Testis (tissue), 3 donors: ENCODE measurements around the gene RABGAP1L. TPM values are rescaled to one million over a fixed set of nuclear protein-coding genes. Genes with fewer than 3 reads are reported as not detected.
"Not testable (repeated sequence)": the region's sequence is repeated elsewhere in the genome, so short reads cannot be mapped to it uniquely, and the experiment has no call there.

Experiments used
- DNase-seq: peaks from one replicate; pipeline ENCODE4 v3.0.0-alpha.2; 2019
- H3K27ac ChIP-seq, 2 donors: fragments of 200-600 bp; sonication (generic); one replicate each; pipeline ENCODE4 v1.5.1; 2019
- H3K27me3 ChIP-seq: fragments of 200-600 bp; sonication (generic); one replicate; pipeline ENCODE4 v1.5.1; 2019
- H3K36me3 ChIP-seq: fragments of 200-600 bp; sonication (generic); one replicate; pipeline ENCODE4 v1.5.1; 2017; ENCODE audit warnings: low read depth; ENCODE audit errors: missing control alignments
- H3K4me1 ChIP-seq: fragments of 200-600 bp; sonication (generic); one replicate; pipeline ENCODE4 v1.5.1; 2019
- H3K4me3 ChIP-seq, 2 donors: fragments of 200-600 bp; sonication (generic); one replicate each; pipeline ENCODE4 v1.5.1; 2017 to 2019
- H3K9me3 ChIP-seq: fragments of 200-600 bp; sonication (generic); one replicate; pipeline ENCODE4 v1.5.1; 2017
- CTCF ChIP-seq, 3 experiments: fragments of 450-650 bp in 2 of 3; fragments of 200-600 bp in 1 of 3; sonication (generic) in 1 of 3; IDR thresholded peaks; one replicate each; pipeline ENCODE4 v1.5.1; 2016 to 2019; ENCODE audit warnings: antibody characterized with exemption in 3 of 3, mild to moderate bottlenecking in 2 of 3, moderate library complexity in 1 of 3
- POLR2A ChIP-seq: fragments of 450-650 bp; IDR thresholded peaks from one replicate; pipeline ENCODE4 v1.6.1; 2017; ENCODE audit warnings: antibody characterized with exemption, mild to moderate bottlenecking, moderate library complexity
- WGBS, 2 donors: methylation state at CpG; one replicate each; pipeline ENCODE4 v1.1.5; 2018; 5-methylcytosine and 5-hydroxymethylcytosine counted together
- intact Hi-C: fragments of 100-400 bp; cut with DNase I; formaldehyde crosslinking; loops from one replicate; pipeline ENCODE4 v1.15.1; 2023; ENCODE audit warnings: low total_unique reads
- polyA plus RNA-seq: library from polyadenylated mRNA; stranded (reverse); fragments of 350-450 nt; fragmentation: Illumina TruSeq; extraction: RNeasy Lipid Tissue Mini Kit (QIAGEN cat#74804); gene quantifications from one replicate; pipeline ENCODE4 v1.2.3, GENCODE V29; 2014; ENCODE audit warnings: low read depth, low replicate concordance; ENCODE audit not compliant: insufficient read depth
- small RNA-seq, 2 donors: library from RNA; depleted of rRNA; stranded (forward); fragments of <200 nt; gene quantifications; one replicate each; pipeline ENCODE3, GENCODE V24; 2016
- total RNA-seq, 2 donors: library from RNA; depleted of rRNA; stranded (reverse); fragments of >200 nt; gene quantifications; one replicate each; pipeline ENCODE4 v1.2.3, GENCODE V29; 2016

Gene RABGAP1L
- total and polyA plus RNA-seq, 3 donors from 2014 or later, result 40.5 to 53.1 (median 49.5) TPM

GRCh38 chr1:175042650-175043049 lies 883.3 kb downstream of the RABGAP1L start:
- no peaks in the 10 kb centered on the region for H3K9me3 ChIP-seq
- no peak for DNase-seq
- TF ChIP-seq POLR2A, result no peak
- TF ChIP-seq CTCF (IDR thresholded peaks at IDR 0.05), result no peak
- H3K36me3 ChIP-seq, result no peaks in the 10 kb centered on the region
- H3K4me1 ChIP-seq, result no peaks in the 10 kb centered on the region
- intact Hi-C loops, result no loop called here
- H3K4me3 ChIP-seq, result no peak overlapping the region
- H3K27me3 ChIP-seq, result no peaks in the 10 kb centered on the region
- no peak overlapping the region for H3K27ac ChIP-seq
- WGBS, 2 donors, result 80 to 85% methylated on average over 3 of the region's 3 CpGs

GRCh38 chr1:175043824-175044223 lies 884.5 kb downstream of the RABGAP1L start:
- WGBS, 2 donors, result 23 to 32% methylated on average over 16 to 19 of the region's 19 CpGs

GRCh38 chr1:175044591-175044990 lies 885.3 kb downstream of the RABGAP1L start:
- H3K27ac ChIP-seq, H3K4me1 ChIP-seq, H3K9me3 ChIP-seq, intact Hi-C loops, DNase-seq, H3K36me3 ChIP-seq, H3K27me3 ChIP-seq: not testable (repeated sequence)
- peak overlapping the region in 1 of 2 donors; percentile 7 for H3K4me3 ChIP-seq
- WGBS, 2 donors, result 71 to 75% methylated on average over 18 of the region's 18 CpGs

More at GRCh38 chr1:175043824-175044223, 884.5 kb downstream of the RABGAP1L start:
- Histone ChIP-seq H3K36me3 (no peaks in the 10 kb centered on the region), H3K27ac (no peak overlapping the region), H3K4me1 (no peaks in the 10 kb centered on the region), H3K27me3 (no peaks in the 10 kb centered on the region), H3K4me3 (no peak overlapping the region), H3K9me3 (no peaks in the 10 kb centered on the region)
- no peak for DNase-seq
- intact Hi-C loops, result no loop called here
- TF ChIP-seq POLR2A (no peak), CTCF (IDR thresholded peaks at IDR 0.05) (no peak)

Small RNAs within 50 kb of the gene (small RNA-seq; reads per million reads assigned to genes)
- gene BANF1P4 (0 reads per million in 2 donors), gene RF00019 (0 reads per million in 2 donors), gene RNU6-307P (0 reads per million in 2 donors)

Other genes with a start within 250 kb of the RABGAP1L start
- under 1 TPM; 0.24 to 0.93 TPM for gene SERPINC1, start 242.2 kb upstream of the RABGAP1L start, total RNA-seq
- 0.75 TPM for gene SERPINC1, start 242.2 kb upstream of the RABGAP1L start, polyA plus RNA-seq
- gene RC3H1, start 137.2 kb upstream of the RABGAP1L start, total RNA-seq, result 10 to 100 TPM; 39.8 to 40.9 TPM
- 14.3 TPM for gene RC3H1, start 137.2 kb upstream of the RABGAP1L start, polyA plus RNA-seq